HEK293 (cell line): Measurements from ENCODE around the gene RAMP1.

Experiments used
- CTCF ChIA-PET: fragments of 350-600 bp; formaldehyde crosslinking; extraction: SDS; loops from one replicate; lab custom pipeline; 2021; ENCODE audit warnings: antibody characterized with exemption; lab: Yijun Ruan, JAX
- POLR2A ChIA-PET: fragments of 300-600 bp; formaldehyde crosslinking; extraction: SDS; loops from one replicate; lab custom pipeline; 2020; ENCODE audit warnings: antibody characterized with exemption, inconsistent platforms; lab: Yijun Ruan, JAX
- H3K27ac ChIP-seq: fragments of 200-500 bp; sonication (Bioruptor generic); 2 replicates; pipeline ENCODE4 v1.5.1; 2014; ENCODE audit warnings: low read depth, low read length, control low read depth, inconsistent platforms; ENCODE audit errors: extremely low read depth
- H3K36me3 ChIP-seq, 2 experiments: fragments of 200-500 bp in 1 of 2; sonication (Bioruptor generic) in 1 of 2; 1 replicate in 1 of 2; 2 replicates in 1 of 2; pipeline ENCODE4 v1.5.1; 2014 to 2017; ENCODE audit warnings: inconsistent platforms in 2 of 2, low read length in 2 of 2; ENCODE audit not compliant: control insufficient read depth in 2 of 2, insufficient read depth in 1 of 2
- H3K4me1 ChIP-seq: fragments of 200-500 bp; sonication (Bioruptor generic); 2 replicates; pipeline ENCODE4 v1.5.1; 2014; ENCODE audit warnings: mild to moderate bottlenecking, low read length, inconsistent platforms; ENCODE audit not compliant: control insufficient read depth, insufficient read depth
- H3K4me3 ChIP-seq: 2 replicates; pipeline ENCODE4 v1.5.1; 2011; ENCODE audit warnings: low read depth, mild to moderate bottlenecking, control low read depth, low read length, moderate library complexity
- H3K9me3 ChIP-seq: fragments of 200-500 bp; sonication (Bioruptor generic); 2 replicates; pipeline ENCODE4 v1.5.1; 2014; ENCODE audit warnings: low read depth, low read length, inconsistent platforms; ENCODE audit not compliant: control insufficient read depth, insufficient read depth
- BCL11B ChIP-seq: fragments of 450-650 bp; formaldehyde crosslinking; IDR thresholded peaks from 2 replicates; pipeline ENCODE4 v1.5.1; 2016; ENCODE audit warnings: low read depth, missing biosample characterization, missing genetic modification characterization
- GLIS1 ChIP-seq: fragments of 450-650 bp; formaldehyde crosslinking; IDR thresholded peaks from 2 replicates; pipeline ENCODE4 v1.5.1; 2016; ENCODE audit warnings: missing biosample characterization, missing genetic modification characterization
- INSM2 ChIP-seq: fragments of 450-650 bp; formaldehyde crosslinking; IDR thresholded peaks from 2 replicates; pipeline ENCODE4 v1.5.1; 2016; ENCODE audit warnings: missing biosample characterization, missing genetic modification characterization
- PATZ1 ChIP-seq: fragments of 450-650 bp; formaldehyde crosslinking; IDR thresholded peaks from 2 replicates; pipeline ENCODE4 v1.5.1; 2016; ENCODE audit warnings: missing biosample characterization, missing genetic modification characterization
- SCRT1 ChIP-seq: fragments of 450-650 bp; formaldehyde crosslinking; IDR thresholded peaks from 2 replicates; pipeline ENCODE4 v1.5.1; 2016; ENCODE audit warnings: missing biosample characterization, missing genetic modification characterization, borderline replicate concordance
- SETDB1 ChIP-seq: IDR thresholded peaks from one replicate; pipeline ENCODE4 v1.6.1; 2017; ENCODE audit warnings: mild to moderate bottlenecking, low read length, moderate library complexity, mixed read lengths; ENCODE audit not compliant: insufficient read length
- SP7 ChIP-seq: fragments of 450-650 bp; formaldehyde crosslinking; IDR thresholded peaks from 2 replicates; pipeline ENCODE4 v1.5.1; 2016; ENCODE audit warnings: missing biosample characterization, missing genetic modification characterization
- WT1 ChIP-seq: fragments of 450-650 bp; formaldehyde crosslinking; IDR thresholded peaks from 2 replicates; pipeline ENCODE4 v1.5.1; 2016; ENCODE audit warnings: missing biosample characterization, missing genetic modification characterization
- ZNF114 ChIP-seq: fragments of 450-650 bp; formaldehyde crosslinking; IDR thresholded peaks from 2 replicates; pipeline ENCODE4 v1.5.0; 2017; ENCODE audit warnings: missing biosample characterization, missing genetic modification characterization
- ZNF146 ChIP-seq: fragments of 450-650 bp; formaldehyde crosslinking; IDR thresholded peaks from 2 replicates; pipeline ENCODE4 v1.5.1; 2016; ENCODE audit warnings: missing biosample characterization, missing genetic modification characterization
- ZNF2 ChIP-seq: fragments of 450-650 bp; formaldehyde crosslinking; IDR thresholded peaks from 2 replicates; pipeline ENCODE4 v1.5.1; 2016; ENCODE audit warnings: missing biosample characterization, missing genetic modification characterization
- ZNF311 ChIP-seq: fragments of 450-650 bp; formaldehyde crosslinking; IDR thresholded peaks from 2 replicates; pipeline ENCODE4 v1.5.1; 2017; ENCODE audit warnings: missing biosample characterization, missing genetic modification characterization, borderline replicate concordance
- ZNF354C ChIP-seq: fragments of 450-650 bp; formaldehyde crosslinking; IDR thresholded peaks from 2 replicates; pipeline ENCODE4 v1.5.1; 2016; ENCODE audit warnings: missing biosample characterization, missing genetic modification characterization, low read depth, borderline replicate concordance
- ZNF37A ChIP-seq: fragments of 450-650 bp; IDR thresholded peaks from 2 replicates; pipeline ENCODE4 v1.5.1; 2018; ENCODE audit warnings: missing biosample characterization, missing genetic modification characterization
- ZNF404 ChIP-seq: fragments of 450-650 bp; formaldehyde crosslinking; IDR thresholded peaks from 2 replicates; pipeline ENCODE4 v1.5.1; 2017; ENCODE audit warnings: missing biosample characterization, missing genetic modification characterization
- ZNF423 ChIP-seq: fragments of 450-650 bp; formaldehyde crosslinking; IDR thresholded peaks from 2 replicates; pipeline ENCODE4 v1.5.1; 2016; ENCODE audit warnings: missing biosample characterization, missing genetic modification characterization
- ZNF510 ChIP-seq: fragments of 450-650 bp; formaldehyde crosslinking; IDR thresholded peaks from 2 replicates; pipeline ENCODE4 v1.5.1; 2018; ENCODE audit warnings: mild to moderate bottlenecking, missing genetic modification characterization, missing biosample characterization; ENCODE audit not compliant: insufficient replicate concordance
- ZNF529 ChIP-seq: fragments of 450-650 bp; formaldehyde crosslinking; IDR thresholded peaks from 2 replicates; pipeline ENCODE4 v1.5.1; 2017; ENCODE audit warnings: missing genetic modification characterization, missing biosample characterization; ENCODE audit not compliant: insufficient replicate concordance
- ZNF548 ChIP-seq: fragments of 450-650 bp; formaldehyde crosslinking; IDR thresholded peaks from 2 replicates; pipeline ENCODE4 v1.5.1; 2016; ENCODE audit warnings: missing biosample characterization, missing genetic modification characterization
- ZNF558 ChIP-seq: fragments of 450-650 bp; formaldehyde crosslinking; IDR thresholded peaks from 2 replicates; pipeline ENCODE4 v1.5.1; 2016; ENCODE audit warnings: missing biosample characterization, missing genetic modification characterization
- ZNF571 ChIP-seq: fragments of 450-650 bp; formaldehyde crosslinking; IDR thresholded peaks from 2 replicates; pipeline ENCODE4 v1.5.0; 2017; ENCODE audit warnings: missing biosample characterization, missing genetic modification characterization
- ZNF596 ChIP-seq: fragments of 450-650 bp; IDR thresholded peaks from 2 replicates; pipeline ENCODE4 v1.5.0; 2018; ENCODE audit warnings: missing biosample characterization, mild to moderate bottlenecking, missing genetic modification characterization, moderate library complexity
- ZNF610 ChIP-seq: fragments of 450-650 bp; formaldehyde crosslinking; IDR thresholded peaks from 2 replicates; pipeline ENCODE4 v1.5.1; 2016; ENCODE audit warnings: missing biosample characterization, missing genetic modification characterization, borderline replicate concordance
- ZNF660 ChIP-seq: fragments of 450-650 bp; IDR thresholded peaks from 2 replicates; pipeline ENCODE4 v1.5.1; 2018; ENCODE audit warnings: missing biosample characterization, mild to moderate bottlenecking, missing genetic modification characterization
- ZNF792 ChIP-seq: fragments of 450-650 bp; formaldehyde crosslinking; IDR thresholded peaks from 2 replicates; pipeline ENCODE4 v1.5.1; 2016; ENCODE audit warnings: missing biosample characterization, missing genetic modification characterization
- TF ChIP-seq, protein P1 (sequence below): fragments of 450-650 bp; formaldehyde crosslinking; IDR thresholded peaks from 2 replicates; pipeline ENCODE4; 2016; ENCODE audit warnings: missing biosample characterization, missing genetic modification characterization
- TF ChIP-seq, protein P2 (sequence below): fragments of 450-650 bp; formaldehyde crosslinking; IDR thresholded peaks from 2 replicates; pipeline ENCODE4 v1.5.1; 2016; ENCODE audit warnings: missing biosample characterization, missing genetic modification characterization
- TF ChIP-seq, protein P3 (sequence below): fragments of 450-650 bp; formaldehyde crosslinking; IDR thresholded peaks from 2 replicates; pipeline ENCODE4 v1.5.1; 2017; ENCODE audit warnings: missing biosample characterization, mild to moderate bottlenecking, missing genetic modification characterization, moderate library complexity
- TF ChIP-seq, protein P4 (sequence below): fragments of 450-650 bp; IDR thresholded peaks from 2 replicates; pipeline ENCODE4 v1.5.1; 2018; ENCODE audit warnings: missing biosample characterization, missing genetic modification characterization

RAMP1 gene

DNA sequence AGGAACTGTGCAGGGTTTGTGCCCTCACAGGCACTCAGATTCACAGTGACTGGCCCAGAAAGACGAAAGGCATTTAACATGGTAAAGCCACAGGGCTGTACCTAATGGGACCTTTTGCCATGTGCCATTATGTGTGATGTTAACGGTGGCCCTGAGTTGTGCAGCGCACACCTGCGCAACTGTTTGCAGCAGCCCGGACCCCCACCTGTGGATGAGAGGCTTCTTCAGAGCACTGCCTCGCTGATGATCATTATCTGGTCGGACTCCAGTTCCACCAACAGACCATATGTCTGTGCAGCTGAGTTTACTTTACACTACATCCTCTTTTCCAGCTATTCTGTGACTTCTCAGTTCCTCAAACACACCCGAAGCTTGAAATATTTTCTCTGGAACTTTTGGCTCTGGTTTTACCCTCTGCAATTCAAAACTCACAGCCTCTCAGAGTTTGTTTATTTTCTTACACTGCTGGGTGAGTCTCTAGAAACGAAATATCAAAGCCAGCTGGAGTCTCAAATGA lies 71.8 kb downstream of the RAMP1 start:
- POLR2A ChIA-PET, result no interaction called here

GRCh38 chr2:237932731-237933131 lies 73.3 kb downstream of the RAMP1 start:
- no peaks in the 10 kb centered on the region for H3K9me3 ChIP-seq
- H3K36me3 ChIP-seq, result no peaks in the 10 kb centered on the region
- H3K4me3 ChIP-seq, result no peak overlapping the region
- CTCF ChIA-PET, result interaction anchor here (0.7 to 2.1 kb wide), 3 partner anchors 10 to 142 kb away, joined by 3 to 6 read pairs (median 6); no protein-coding TSS in a partner anchor
- H3K4me1 ChIP-seq, result no peaks in the 10 kb centered on the region
- POLR2A ChIA-PET, result no interaction called here
- TF ChIP-seq, protein P1, sequence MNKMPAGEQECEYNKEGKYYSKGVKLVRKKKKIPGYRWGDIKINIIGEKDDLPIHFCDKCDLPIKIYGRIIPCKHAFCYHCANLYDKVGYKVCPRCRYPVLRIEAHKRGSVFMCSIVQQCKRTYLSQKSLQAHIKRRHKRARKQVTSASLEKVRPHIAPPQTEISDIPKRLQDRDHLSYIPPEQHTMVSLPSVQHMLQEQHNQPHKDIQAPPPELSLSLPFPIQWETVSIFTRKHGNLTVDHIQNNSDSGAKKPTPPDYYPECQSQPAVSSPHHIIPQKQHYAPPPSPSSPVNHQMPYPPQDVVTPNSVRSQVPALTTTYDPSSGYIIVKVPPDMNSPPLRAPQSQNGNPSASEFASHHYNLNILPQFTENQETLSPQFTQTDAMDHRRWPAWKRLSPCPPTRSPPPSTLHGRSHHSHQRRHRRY, result no peak
- TF ChIP-seq WT1 (tag by site-specific recombination), result no peak
- no peak for TF ChIP-seq ZNF37A
- TF ChIP-seq ZNF354C (tag by site-specific recombination), result no peak
- no peak for TF ChIP-seq SETDB1
- TF ChIP-seq ZNF596 (tag by site-specific recombination), result no peak
- no peak for TF ChIP-seq ZNF558 (tag by site-specific recombination)
- no peak for TF ChIP-seq PATZ1 (tag by site-specific recombination)
- no peak for TF ChIP-seq ZNF146
- no peak for TF ChIP-seq ZNF114 (tag by site-specific recombination)
- no peak for TF ChIP-seq ZNF404 (tag by site-specific recombination)
- TF ChIP-seq INSM2 (tag by site-specific recombination), result no peak
- TF ChIP-seq ZNF423 (tag by site-specific recombination), result no peak
- H3K27ac ChIP-seq, result no peak overlapping the region

More for the DNA sequence above, 71.8 kb downstream of the RAMP1 start:
- CTCF ChIA-PET, result interaction anchor here (1.6 to 2.1 kb wide), 2 partner anchors 8 to 130 kb away, joined by 3 to 6 read pairs; no protein-coding TSS in a partner anchor
- Histone ChIP-seq H3K27ac (no peak overlapping the region), H3K9me3 (no peaks in the 10 kb centered on the region), H3K36me3 (no peaks in the 10 kb centered on the region), H3K4me3 (no peak overlapping the region), H3K4me1 (no peaks in the 10 kb centered on the region)
- TF ChIP-seq, protein P2, sequence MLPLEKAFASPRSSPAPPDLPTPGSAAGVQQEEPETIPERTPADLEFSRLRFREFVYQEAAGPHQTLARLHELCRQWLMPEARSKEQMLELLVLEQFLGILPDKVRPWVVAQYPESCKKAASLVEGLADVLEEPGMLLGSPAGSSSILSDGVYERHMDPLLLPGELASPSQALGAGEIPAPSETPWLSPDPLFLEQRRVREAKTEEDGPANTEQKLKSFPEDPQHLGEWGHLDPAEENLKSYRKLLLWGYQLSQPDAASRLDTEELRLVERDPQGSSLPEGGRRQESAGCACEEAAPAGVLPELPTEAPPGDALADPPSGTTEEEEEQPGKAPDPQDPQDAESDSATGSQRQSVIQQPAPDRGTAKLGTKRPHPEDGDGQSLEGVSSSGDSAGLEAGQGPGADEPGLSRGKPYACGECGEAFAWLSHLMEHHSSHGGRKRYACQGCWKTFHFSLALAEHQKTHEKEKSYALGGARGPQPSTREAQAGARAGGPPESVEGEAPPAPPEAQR (tag by site-specific recombination), result no peak
- TF ChIP-seq ZNF548 (tag by site-specific recombination) (no peak), ZNF529 (no peak), ZNF146 (no peak), ZNF2 (tag by site-specific recombination) (no peak), ZNF792 (tag by site-specific recombination) (no peak), GLIS1 (no peak), ZNF571 (tag by site-specific recombination) (no peak), ZNF311 (tag by site-specific recombination) (no peak), ZNF510 (tag by site-specific recombination) (no peak), SP7 (no peak), SCRT1 (no peak), ZNF660 (tag by site-specific recombination) (no peak), BCL11B (tag by site-specific recombination) (no peak), ZNF610 (tag by site-specific recombination) (no peak)
- TF ChIP-seq, protein P3, sequence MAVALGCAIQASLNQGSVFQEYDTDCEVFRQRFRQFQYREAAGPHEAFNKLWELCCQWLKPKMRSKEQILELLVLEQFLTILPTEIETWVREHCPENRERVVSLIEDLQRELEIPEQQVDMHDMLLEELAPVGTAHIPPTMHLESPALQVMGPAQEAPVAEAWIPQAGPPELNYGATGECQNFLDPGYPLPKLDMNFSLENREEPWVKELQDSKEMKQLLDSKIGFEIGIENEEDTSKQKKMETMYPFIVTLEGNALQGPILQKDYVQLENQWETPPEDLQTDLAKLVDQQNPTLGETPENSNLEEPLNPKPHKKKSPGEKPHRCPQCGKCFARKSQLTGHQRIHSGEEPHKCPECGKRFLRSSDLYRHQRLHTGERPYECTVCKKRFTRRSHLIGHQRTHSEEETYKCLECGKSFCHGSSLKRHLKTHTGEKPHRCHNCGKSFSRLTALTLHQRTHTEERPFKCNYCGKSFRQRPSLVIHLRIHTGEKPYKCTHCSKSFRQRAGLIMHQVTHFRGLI (tag by site-specific recombination), result no peak
- TF ChIP-seq, protein P4, sequence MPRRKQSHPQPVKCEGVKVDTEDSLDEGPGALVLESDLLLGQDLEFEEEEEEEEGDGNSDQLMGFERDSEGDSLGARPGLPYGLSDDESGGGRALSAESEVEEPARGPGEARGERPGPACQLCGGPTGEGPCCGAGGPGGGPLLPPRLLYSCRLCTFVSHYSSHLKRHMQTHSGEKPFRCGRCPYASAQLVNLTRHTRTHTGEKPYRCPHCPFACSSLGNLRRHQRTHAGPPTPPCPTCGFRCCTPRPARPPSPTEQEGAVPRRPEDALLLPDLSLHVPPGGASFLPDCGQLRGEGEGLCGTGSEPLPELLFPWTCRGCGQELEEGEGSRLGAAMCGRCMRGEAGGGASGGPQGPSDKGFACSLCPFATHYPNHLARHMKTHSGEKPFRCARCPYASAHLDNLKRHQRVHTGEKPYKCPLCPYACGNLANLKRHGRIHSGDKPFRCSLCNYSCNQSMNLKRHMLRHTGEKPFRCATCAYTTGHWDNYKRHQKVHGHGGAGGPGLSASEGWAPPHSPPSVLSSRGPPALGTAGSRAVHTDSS (tag by site-specific recombination), result no peak
